OCI-M1 (cell line): ENCODE results near the gene MRPS22.
"Not testable (repeated sequence)": the region's sequence is repeated elsewhere in the genome, so short reads cannot be mapped to it uniquely, and the experiment has no call there.

Experiments used
- DNase-seq: peaks from one replicate; lab custom pipeline; 2025; lab: John Stamatoyannopoulos, UW

MRPS22 gene

DNA sequence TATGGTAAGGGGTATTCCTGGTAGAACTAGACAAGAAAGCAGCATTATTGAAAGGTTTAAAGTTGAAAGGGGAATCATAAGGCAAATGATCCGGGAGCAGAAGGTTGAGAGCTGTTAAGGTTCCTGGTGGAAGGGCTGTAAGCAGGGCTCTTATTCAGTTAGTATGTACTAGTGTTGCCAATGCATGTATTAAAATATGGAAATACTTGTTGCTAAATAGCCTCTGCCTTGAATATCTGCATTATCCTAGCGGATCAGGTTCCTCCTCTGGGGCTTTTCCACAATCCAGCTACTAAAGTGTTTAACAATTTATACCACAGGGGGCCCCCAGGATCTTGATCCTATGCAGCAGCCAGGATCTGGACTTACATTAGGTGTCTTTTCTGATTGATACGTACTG is 52.9 kb downstream of the MRPS22 start:
- DNase-seq, result no peak

DNA sequence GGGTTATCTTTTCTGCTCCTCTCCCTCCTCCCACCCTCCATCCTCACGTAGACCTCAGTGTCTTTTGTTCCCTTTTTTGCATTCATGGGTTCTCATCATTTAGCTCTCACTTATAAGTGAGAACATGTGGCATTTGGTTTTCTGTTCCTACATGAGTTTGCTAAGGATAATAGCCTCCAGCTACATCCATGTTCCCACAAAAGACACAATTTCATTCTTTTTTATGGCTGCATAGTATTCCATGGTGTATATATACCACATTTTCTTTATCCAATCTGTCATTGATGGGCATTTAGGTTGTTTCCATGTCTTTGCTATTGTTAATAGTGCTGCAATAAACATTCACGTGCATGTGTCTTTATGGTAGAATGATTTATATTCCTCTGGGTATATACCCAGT is 57.3 kb downstream of the MRPS22 start:
- DNase-seq, result not testable (repeated sequence)
